ENCODE data around the gene CX3CR1. TPM values are rescaled to one million over a fixed set of nuclear protein-coding genes. Genes with fewer than 3 reads are reported as not detected.
A peak's percentile ranks its signal among the peaks of the same experiment; 100 is the strongest.

The CX3CR1 gene
- total and polyA plus RNA-seq, 5 donors from 2014 or later: 1.0 to 2.2 (median 1.6) TPM

- Histone ChIP-seq H3K9me3 (ENCODE audit: control insufficient read depth in 2 of 2, low read length in 2 of 2) (peaks cover 25 to 34% of the 10 kb centered on the region in 2 experiments), H3K4me1 (ENCODE audit: control insufficient read depth, insufficient read depth, low read length, poor library complexity, severe bottlenecking) (no peaks in the 10 kb centered on the region), H3K4me3 (ENCODE audit: low read depth, low read length) (no peak overlapping the region), H3K36me3 (ENCODE audit: control insufficient read depth, insufficient read depth, low read length) (no peaks in the 10 kb centered on the region), H3K27me3 (ENCODE audit: control insufficient read depth, insufficient read depth, low read length) (no peaks in the 10 kb centered on the region), H3K27ac (ENCODE audit: insufficient read depth, low read length, poor library complexity, severe bottlenecking) (no peak overlapping the region)
- peaks cover 18% of the 10 kb centered on the region for H3K36me3 Mint-ChIP-seq
- DNase-seq: no peak
- H3K27me3 Mint-ChIP-seq: peaks cover 7% of the 10 kb centered on the region
- H3K4me3 Mint-ChIP-seq: no peak overlapping the region
- H3K9me3 Mint-ChIP-seq: peaks cover 3 to 50% (median 27%) of the 10 kb centered on the region in 7 donors
- no peaks in the 10 kb centered on the region for H3K4me1 Mint-ChIP-seq
- H3K27ac Mint-ChIP-seq: peak overlapping the region in 1 of 3 donors; percentile 42
- no peak for ATAC-seq (ENCODE audit: low read depth in 2 of 2)
These were observed 22.3 kb upstream of the CX3CR1 start for GRCh38 chr3:39302178-39302577.

- Mint-ChIP-seq H3K27ac (no peak overlapping the region), H3K4me1 (peaks cover 10 to 24% (median 16%) of the 10 kb centered on the region in 4 donors), H3K36me3 (peaks cover 25% of the 10 kb centered on the region), H3K27me3 (peaks cover 7% of the 10 kb centered on the region), H3K9me3 (peaks cover 2 to 40% (median 23%) of the 10 kb centered on the region in 7 donors), H3K4me3 (no peak overlapping the region)
- no peaks in the 10 kb centered on the region for H3K27me3 ChIP-seq (ENCODE audit: control insufficient read depth, insufficient read depth, low read length)
- H3K36me3 ChIP-seq (ENCODE audit: control insufficient read depth, insufficient read depth, low read length): no peaks in the 10 kb centered on the region
- H3K9me3 ChIP-seq (ENCODE audit: control insufficient read depth in 2 of 2, low read length in 2 of 2): peaks cover 23 to 29% of the 10 kb centered on the region in 2 experiments
- DNase-seq (no peak), ATAC-seq (ENCODE audit: low read depth in 2 of 2) (no peak)
- H3K4me1 ChIP-seq (ENCODE audit: control insufficient read depth, insufficient read depth, low read length, poor library complexity, severe bottlenecking): peaks cover 20% of the 10 kb centered on the region
- no peak overlapping the region for H3K4me3 ChIP-seq (ENCODE audit: low read depth, low read length)
- H3K27ac ChIP-seq (ENCODE audit: insufficient read depth, low read length, poor library complexity, severe bottlenecking): no peak overlapping the region
These were observed 19.4 kb upstream of the CX3CR1 start for GRCh38 chr3:39299279-39299678.

- H3K4me1 Mint-ChIP-seq: peaks cover 10 to 50% (median 31%) of the 10 kb centered on the region in 4 donors
- H3K27me3 Mint-ChIP-seq: no peaks in the 10 kb centered on the region
- H3K27ac ChIP-seq (ENCODE audit: insufficient read depth, low read length, poor library complexity, severe bottlenecking): peak overlapping the region; percentile 69
- DNase-seq: no peak
- H3K9me3 ChIP-seq (ENCODE audit: control insufficient read depth in 2 of 2, low read length in 2 of 2): peaks cover 15 to 23% of the 10 kb centered on the region in 2 experiments
- H3K27me3 ChIP-seq (ENCODE audit: control insufficient read depth, insufficient read depth, low read length): no peaks in the 10 kb centered on the region
- ATAC-seq (ENCODE audit: low read depth in 2 of 2): no peak
- peaks cover 28% of the 10 kb centered on the region for H3K4me1 ChIP-seq (ENCODE audit: control insufficient read depth, insufficient read depth, low read length, poor library complexity, severe bottlenecking)
- peak overlapping the region in 1 of 4 donors; percentile 16 for H3K4me3 Mint-ChIP-seq
- H3K36me3 ChIP-seq (ENCODE audit: control insufficient read depth, insufficient read depth, low read length): no peaks in the 10 kb centered on the region
- H3K36me3 Mint-ChIP-seq: peaks cover 14% of the 10 kb centered on the region
- peak overlapping the region; percentile 76 to 95 (median 95) for H3K27ac Mint-ChIP-seq
- no peak overlapping the region for H3K4me3 ChIP-seq (ENCODE audit: low read depth, low read length)
- H3K9me3 Mint-ChIP-seq: peaks cover 0 to 30% (median 12%) of the 10 kb centered on the region in 7 donors
These were observed 16.6 kb upstream of the CX3CR1 start for GRCh38 chr3:39296197-39297077.

GRCh38 chr3:39295184-39295775 is 15.4 kb upstream of the CX3CR1 start:
- Histone ChIP-seq H3K36me3 (ENCODE audit: control insufficient read depth, insufficient read depth, low read length) (no peaks in the 10 kb centered on the region), H3K4me3 (ENCODE audit: low read depth, low read length) (peak overlapping the region; percentile 51), H3K4me1 (ENCODE audit: control insufficient read depth, insufficient read depth, low read length, poor library complexity, severe bottlenecking) (peaks cover 28% of the 10 kb centered on the region), H3K27me3 (ENCODE audit: control insufficient read depth, insufficient read depth, low read length) (no peaks in the 10 kb centered on the region), H3K9me3 (ENCODE audit: control insufficient read depth in 2 of 2, low read length in 2 of 2) (peaks cover 15 to 18% of the 10 kb centered on the region in 2 experiments), H3K27ac (ENCODE audit: insufficient read depth, low read length, poor library complexity, severe bottlenecking) (peak overlapping the region; percentile 69)
- Mint-ChIP-seq H3K27me3 (no peaks in the 10 kb centered on the region), H3K36me3 (peaks cover 14% of the 10 kb centered on the region), H3K4me1 (peaks cover 10 to 51% (median 31%) of the 10 kb centered on the region in 4 donors), H3K4me3 (peak overlapping the region; percentile 4 to 76 (median 38)), H3K27ac (peak overlapping the region; percentile 93 to 95 (median 95)), H3K9me3 (peaks cover 0 to 20% (median 8%) of the 10 kb centered on the region in 7 donors)
- DNase-seq (peak in 1 of 3 donors; percentile 47), ATAC-seq (ENCODE audit: low read depth in 2 of 2) (no peak)

GRCh38 chr3:39294446-39295183 is 14.8 kb upstream of the CX3CR1 start:
- DNase-seq (peak in 2 of 3 donors; percentile 36 to 68), ATAC-seq (ENCODE audit: low read depth in 2 of 2) (peak; percentile 56 to 58)
- no peaks in the 10 kb centered on the region for H3K36me3 ChIP-seq (ENCODE audit: control insufficient read depth, insufficient read depth, low read length)
- Mint-ChIP-seq H3K9me3 (peaks cover 0 to 13% (median 4%) of the 10 kb centered on the region in 7 donors), H3K4me3 (peak overlapping the region; percentile 3 to 76 (median 38)), H3K27me3 (no peaks in the 10 kb centered on the region), H3K4me1 (peaks cover 10 to 57% (median 31%) of the 10 kb centered on the region in 4 donors), H3K36me3 (peaks cover 10% of the 10 kb centered on the region), H3K27ac (peak overlapping the region; percentile 93 to 95 (median 95))
- H3K27me3 ChIP-seq (ENCODE audit: control insufficient read depth, insufficient read depth, low read length): no peaks in the 10 kb centered on the region
- H3K4me1 ChIP-seq (ENCODE audit: control insufficient read depth, insufficient read depth, low read length, poor library complexity, severe bottlenecking): peaks cover 28% of the 10 kb centered on the region
- H3K27ac ChIP-seq (ENCODE audit: insufficient read depth, low read length, poor library complexity, severe bottlenecking): peak overlapping the region; percentile 69
- peaks cover 9 to 14% of the 10 kb centered on the region in 2 experiments for H3K9me3 ChIP-seq (ENCODE audit: control insufficient read depth in 2 of 2, low read length in 2 of 2)
- H3K4me3 ChIP-seq (ENCODE audit: low read depth, low read length): peak overlapping the region; percentile 51

- no peak overlapping the region for H3K4me3 Mint-ChIP-seq
- H3K9me3 ChIP-seq (ENCODE audit: control insufficient read depth in 2 of 2, low read length in 2 of 2): no peaks in the 10 kb centered on the region
- H3K4me1 ChIP-seq (ENCODE audit: control insufficient read depth, insufficient read depth, low read length, poor library complexity, severe bottlenecking): peaks cover 34% of the 10 kb centered on the region
- no peaks in the 10 kb centered on the region for H3K9me3 Mint-ChIP-seq
- H3K27me3 ChIP-seq (ENCODE audit: control insufficient read depth, insufficient read depth, low read length): no peaks in the 10 kb centered on the region
- no peak overlapping the region for H3K4me3 ChIP-seq (ENCODE audit: low read depth, low read length)
- peaks cover 7% of the 10 kb centered on the region for H3K36me3 Mint-ChIP-seq
- H3K27ac ChIP-seq (ENCODE audit: insufficient read depth, low read length, poor library complexity, severe bottlenecking): peak overlapping the region; percentile 24
- H3K4me1 Mint-ChIP-seq: peaks cover 14 to 68% (median 35%) of the 10 kb centered on the region in 4 donors
- H3K27me3 Mint-ChIP-seq: no peaks in the 10 kb centered on the region
- ATAC-seq (ENCODE audit: low read depth in 2 of 2) (no peak), DNase-seq (no peak)
- H3K27ac Mint-ChIP-seq: peak overlapping the region in 1 of 3 donors; percentile 95
- no peaks in the 10 kb centered on the region for H3K36me3 ChIP-seq (ENCODE audit: control insufficient read depth, insufficient read depth, low read length)
These were observed 13.1 kb upstream of the CX3CR1 start for GRCh38 chr3:39292961-39293360.

- no peaks in the 10 kb centered on the region for H3K9me3 ChIP-seq (ENCODE audit: control insufficient read depth in 2 of 2, low read length in 2 of 2)
- H3K4me1 ChIP-seq (ENCODE audit: control insufficient read depth, insufficient read depth, low read length, poor library complexity, severe bottlenecking): peaks cover 34% of the 10 kb centered on the region
- peak overlapping the region; percentile 92 to 95 (median 92) for H3K27ac Mint-ChIP-seq
- ATAC-seq (ENCODE audit: low read depth in 2 of 2) (peak; percentile 43 to 58), DNase-seq (peak; percentile 57 to 73 (median 68))
- peaks cover 7% of the 10 kb centered on the region for H3K36me3 Mint-ChIP-seq
- peak overlapping the region; percentile 18 for H3K27ac ChIP-seq (ENCODE audit: insufficient read depth, low read length, poor library complexity, severe bottlenecking)
- no peaks in the 10 kb centered on the region for H3K27me3 ChIP-seq (ENCODE audit: control insufficient read depth, insufficient read depth, low read length)
- H3K4me1 Mint-ChIP-seq: peaks cover 14 to 69% (median 35%) of the 10 kb centered on the region in 4 donors
- no peaks in the 10 kb centered on the region for H3K27me3 Mint-ChIP-seq
- peak overlapping the region in 2 of 4 donors; percentile 8 to 57 for H3K4me3 Mint-ChIP-seq
- no peaks in the 10 kb centered on the region for H3K36me3 ChIP-seq (ENCODE audit: control insufficient read depth, insufficient read depth, low read length)
- H3K9me3 Mint-ChIP-seq: no peaks in the 10 kb centered on the region
- H3K4me3 ChIP-seq (ENCODE audit: low read depth, low read length): no peak overlapping the region
These were observed 12.1 kb upstream of the CX3CR1 start for GRCh38 chr3:39291903-39292329.

Measured in CD4-positive, CD25-positive, alpha-beta regulatory T cell (primary cell).